ENCODE data around the gene CFDP1.
"Not testable (repeated sequence)": the region's sequence is repeated elsewhere in the genome, so short reads cannot be mapped to it uniquely, and the experiment has no call there.

The CFDP1 gene

GRCh38 chr16:75459691-75460090 lies 26.4 kb upstream of the CFDP1 start:
- no peak for DNase-seq (ENCODE audit: low read depth in 2 of 3, low spot score in 2 of 3)

DNA sequence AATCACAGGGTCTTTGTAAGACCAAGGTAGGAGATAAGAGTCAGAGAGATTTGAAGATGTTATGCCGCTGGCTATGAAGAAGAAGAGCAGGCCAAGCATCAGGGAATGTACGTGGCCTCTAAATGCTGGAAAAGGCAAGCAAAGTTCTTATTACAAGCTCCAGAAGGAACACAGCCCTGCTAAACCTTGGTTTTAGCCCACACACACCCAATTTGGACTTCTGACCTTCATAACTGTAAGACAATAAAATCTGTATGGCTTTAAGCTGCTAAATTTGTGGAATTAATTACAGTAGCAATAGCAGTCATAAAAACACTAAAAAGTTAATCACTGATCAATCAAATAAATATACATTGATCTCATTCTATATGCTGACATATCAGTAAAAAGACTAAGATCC lies 25.1 kb upstream of the CFDP1 start:
- DNase-seq (ENCODE audit: low read depth in 2 of 3, low spot score in 2 of 3): no peak

DNA sequence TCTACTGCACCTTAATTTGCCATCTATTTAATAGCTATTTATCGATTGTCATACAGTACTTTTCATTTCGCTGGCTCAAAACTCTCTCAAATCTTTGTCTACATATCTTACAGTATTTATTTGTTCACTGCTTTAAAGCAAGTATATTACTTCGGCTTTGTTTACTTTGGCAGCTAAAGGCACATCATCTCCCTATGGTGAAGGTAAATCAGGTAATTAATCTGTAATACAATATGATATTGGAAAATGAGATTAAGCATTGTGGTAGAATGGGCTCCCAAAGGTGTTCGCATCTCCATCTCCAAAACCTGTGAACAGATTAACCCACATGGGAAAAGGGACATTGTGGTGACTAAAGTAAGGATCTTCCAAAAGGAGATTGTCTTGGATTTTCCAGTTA lies 24.7 kb upstream of the CFDP1 start:
- DNase-seq (ENCODE audit: low read depth in 2 of 3, low spot score in 2 of 3): no peak

- DNase-seq (ENCODE audit: low read depth in 2 of 3, low spot score in 2 of 3): no peak
These were observed 24.2 kb upstream of the CFDP1 start for GRCh38 chr16:75457485-75458021.

DNA sequence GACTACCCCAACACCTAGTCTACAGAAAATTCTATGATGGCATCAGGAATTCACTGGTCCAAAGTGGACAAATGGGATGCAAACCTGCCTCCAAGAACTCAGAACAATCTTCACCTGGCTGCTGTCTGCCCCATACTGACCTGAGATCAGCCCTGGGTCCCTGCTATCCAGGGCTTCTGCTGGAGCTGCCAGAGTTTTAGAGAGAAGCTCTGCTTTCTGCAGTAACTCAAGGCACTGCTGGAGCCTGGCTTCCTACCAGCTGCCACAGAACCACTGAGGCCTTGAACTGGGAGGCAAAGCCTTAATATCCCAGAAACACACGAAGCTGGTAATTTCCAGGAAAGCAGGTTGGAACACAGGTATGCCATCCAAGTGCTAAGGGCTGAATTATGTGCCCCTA lies 23.7 kb upstream of the CFDP1 start:
- DNase-seq (ENCODE audit: low read depth in 2 of 3, low spot score in 2 of 3): no peak

- not testable (repeated sequence) for DNase-seq (ENCODE audit: low read depth in 2 of 3, low spot score in 2 of 3)
These were observed 23.2 kb upstream of the CFDP1 start for GRCh38 chr16:75456486-75456885.

GRCh38 chr16:75455677-75456076 lies 22.4 kb upstream of the CFDP1 start:
- DNase-seq (ENCODE audit: low read depth in 2 of 3, low spot score in 2 of 3): no peak

DNA sequence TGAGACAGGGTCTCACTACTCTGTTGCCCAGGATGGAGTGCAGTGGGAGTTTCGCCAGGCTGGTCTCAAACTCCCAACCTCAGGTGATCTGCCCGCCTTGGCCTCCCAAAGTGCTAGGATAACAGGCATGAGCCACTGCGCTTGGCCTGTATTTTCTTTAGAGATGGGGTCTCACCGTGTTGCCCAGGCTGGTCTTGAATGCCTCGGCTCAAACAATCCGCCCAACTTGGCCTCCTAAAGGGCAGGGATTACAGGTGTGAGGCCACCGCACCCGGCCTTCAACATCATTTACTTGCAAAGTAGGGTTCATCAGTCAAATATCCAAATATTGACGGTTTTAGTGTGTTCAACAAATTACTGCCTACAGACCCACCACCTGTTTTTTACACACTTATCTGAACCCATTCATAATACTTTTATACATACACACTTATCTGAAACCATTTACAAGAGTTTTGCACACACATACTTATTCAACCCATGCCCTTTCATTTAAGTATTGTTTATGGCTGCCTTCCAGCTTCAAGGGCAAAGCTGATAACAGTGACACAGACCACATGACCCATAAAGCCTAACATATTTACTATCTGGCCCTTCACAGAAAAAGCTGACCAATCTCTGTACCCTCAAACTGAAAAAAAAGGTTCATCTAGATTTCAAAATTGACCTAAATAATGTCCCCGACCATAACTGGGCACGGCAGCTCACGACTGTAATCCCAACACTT lies 19.3 kb upstream of the CFDP1 start:
- no peak for DNase-seq (ENCODE audit: low read depth in 2 of 3, low spot score in 2 of 3)

DNA sequence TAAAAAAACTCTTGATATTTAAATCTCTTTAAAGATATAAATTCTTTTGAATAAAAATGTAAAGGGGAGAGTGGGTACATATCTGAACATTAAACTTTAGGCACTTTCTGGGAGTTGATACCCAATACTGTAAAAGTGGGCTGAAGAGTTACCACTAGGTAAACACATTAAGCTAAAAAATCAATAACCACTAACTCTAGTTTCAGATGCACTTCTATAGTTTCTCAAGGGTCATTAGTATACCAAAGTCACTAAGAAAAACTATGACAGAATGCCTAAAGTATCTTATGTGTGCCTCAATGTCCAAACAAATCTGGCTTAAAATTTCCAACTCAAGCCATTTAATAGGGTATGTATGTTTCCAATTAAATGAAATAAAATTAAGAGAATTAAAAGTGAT lies 13.1 kb upstream of the CFDP1 start:
- DNase-seq (ENCODE audit: low read depth in 2 of 3, low spot score in 2 of 3): no peak

DNA sequence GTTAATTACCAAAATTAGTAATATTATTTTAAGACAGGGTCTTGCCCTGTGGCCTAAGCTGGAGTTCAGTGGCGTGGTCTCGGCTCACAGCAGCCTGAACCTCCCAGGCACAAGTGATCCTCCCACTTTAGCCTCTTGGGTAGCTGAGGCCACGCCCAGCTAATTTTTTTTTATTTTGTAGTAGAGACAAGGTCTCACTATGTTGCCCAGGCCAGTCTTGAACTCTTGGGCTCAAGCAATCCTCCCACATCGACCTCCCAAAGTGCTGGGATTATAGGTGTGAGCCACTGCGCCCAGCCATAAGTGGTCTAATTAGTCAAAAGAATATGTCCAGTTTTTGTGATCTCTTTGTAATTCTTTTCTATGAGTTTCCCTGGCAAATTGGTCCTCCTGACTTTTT lies 12.0 kb upstream of the CFDP1 start:
- DNase-seq (ENCODE audit: low read depth in 2 of 3, low spot score in 2 of 3): no peak

- no peak for DNase-seq (ENCODE audit: low read depth in 2 of 3, low spot score in 2 of 3)
These were observed 10.0 kb upstream of the CFDP1 start for GRCh38 chr16:75443298-75443697.

- DNase-seq (ENCODE audit: low read depth in 2 of 3, low spot score in 2 of 3): peak in 2 of 3 experiments; percentile 5 to 40
These were observed 570 bp upstream of the CFDP1 start for GRCh38 chr16:75433732-75434413.

- no peak for DNase-seq (ENCODE audit: low read depth in 2 of 3, low spot score in 2 of 3)
These were observed 3.5 kb downstream of the CFDP1 start for GRCh38 chr16:75429621-75430403.

DNA sequence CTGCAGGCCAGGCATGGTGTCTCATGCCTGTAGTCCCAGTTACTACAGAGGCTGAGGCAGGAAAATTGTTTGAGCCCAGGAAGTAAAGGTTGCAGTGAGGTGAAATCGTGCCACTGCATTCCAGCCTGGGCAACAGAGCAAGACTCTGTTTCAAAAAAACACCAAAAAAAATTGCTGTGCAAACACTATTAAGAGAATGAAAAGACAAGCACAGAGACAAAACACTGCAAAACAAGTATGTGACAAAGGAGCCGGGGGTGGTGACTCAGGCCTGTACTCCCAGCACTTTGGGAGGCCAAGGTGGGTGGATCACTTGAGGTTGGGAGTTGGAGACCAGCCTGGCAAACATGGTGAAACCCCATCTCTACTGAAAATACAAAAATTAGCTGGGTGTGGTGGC lies 6.8 kb downstream of the CFDP1 start:
- DNase-seq (ENCODE audit: low read depth in 2 of 3, low spot score in 2 of 3): not testable (repeated sequence)

DNA sequence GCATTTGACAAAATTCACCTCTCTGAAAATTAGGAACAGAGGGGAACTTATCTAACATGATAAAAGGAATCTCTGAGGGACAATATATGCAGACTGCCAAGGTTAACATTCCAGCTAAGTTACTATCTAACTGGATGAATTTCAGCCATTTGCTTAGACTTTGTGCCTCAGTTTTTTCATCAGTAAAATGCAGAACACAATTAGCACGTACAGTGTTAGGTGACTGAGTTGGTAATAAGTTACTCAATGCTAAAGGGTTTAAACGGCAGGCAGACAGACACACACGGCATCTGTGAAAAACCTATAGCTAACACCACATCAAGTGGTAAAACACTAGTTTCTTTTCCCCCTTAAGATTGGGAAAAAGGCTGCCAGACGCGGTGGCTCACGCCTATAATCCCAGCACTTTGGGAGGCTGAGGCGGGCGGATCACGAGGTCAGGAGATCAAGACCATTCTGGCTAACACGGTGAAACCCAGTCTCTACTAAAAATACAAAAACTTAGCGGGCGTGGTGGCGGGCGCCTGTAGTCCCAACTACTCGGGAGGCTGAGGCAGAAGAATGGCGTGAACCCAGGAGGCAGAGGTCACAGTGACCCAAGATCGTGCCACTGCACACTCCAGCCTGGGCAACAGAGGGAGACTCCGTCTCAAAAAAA lies 9.1 kb downstream of the CFDP1 start:
- not testable (repeated sequence) for DNase-seq (ENCODE audit: low read depth in 2 of 3, low spot score in 2 of 3)

GRCh38 chr16:75423723-75424104 lies 9.6 kb downstream of the CFDP1 start:
- no peak for DNase-seq (ENCODE audit: low read depth in 2 of 3, low spot score in 2 of 3)

DNA sequence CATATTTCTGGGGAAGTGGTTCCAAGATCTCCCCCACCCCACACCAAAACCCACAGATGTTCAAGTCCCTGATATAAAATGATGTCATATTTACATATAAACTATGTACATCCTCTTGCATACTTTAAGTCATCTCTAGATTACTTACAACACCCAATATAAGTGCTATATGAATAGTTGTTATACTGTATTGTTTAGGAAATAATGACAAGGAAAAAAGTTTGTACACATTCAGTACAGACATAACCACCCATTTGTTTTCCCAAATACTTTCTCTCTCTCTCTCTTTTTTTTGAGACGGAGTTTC lies 11.5 kb downstream of the CFDP1 start:
- DNase-seq (ENCODE audit: low read depth in 2 of 3, low spot score in 2 of 3): no peak

DNA sequence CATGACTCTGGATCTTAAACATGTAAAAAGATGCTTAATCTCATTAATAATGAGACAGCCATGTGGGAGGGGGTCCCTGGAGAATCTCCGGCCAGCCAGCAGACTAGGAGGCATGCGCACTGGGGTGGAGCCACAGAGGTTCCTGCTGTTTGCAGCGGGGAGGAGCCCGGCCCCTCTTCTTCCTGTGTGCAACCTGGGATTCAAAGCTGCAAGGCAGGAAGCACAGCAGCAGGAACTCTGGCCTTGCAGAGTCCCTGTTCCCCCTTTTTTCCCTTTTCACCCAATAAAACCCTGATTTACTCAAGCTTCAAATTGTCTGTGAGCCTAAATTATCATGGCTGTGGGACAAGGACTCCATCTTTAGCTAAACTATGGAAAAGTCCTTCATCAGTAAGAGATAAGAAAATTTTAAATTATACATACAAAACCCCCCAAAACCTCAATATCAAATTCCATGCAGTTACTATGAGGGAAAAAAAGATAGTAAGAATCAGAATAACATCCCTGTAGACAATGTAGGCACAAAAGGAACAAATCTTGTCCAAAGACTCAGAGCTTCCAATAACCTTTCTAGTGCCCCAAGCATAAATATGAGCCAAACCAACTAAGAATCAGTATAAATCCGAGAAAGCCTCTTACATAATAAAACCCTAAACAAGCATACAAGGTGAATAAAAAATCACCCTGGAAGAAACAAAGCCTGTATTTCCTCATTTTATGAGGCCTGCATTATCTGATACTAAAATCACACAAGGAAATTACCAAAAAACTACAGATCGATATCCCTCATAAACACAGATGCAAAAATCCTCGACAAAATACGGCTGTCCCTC lies 12.1 kb downstream of the CFDP1 start:
- DNase-seq (ENCODE audit: low read depth in 2 of 3, low spot score in 2 of 3): no peak

GRCh38 chr16:75416904-75417565 lies 16.3 kb downstream of the CFDP1 start:
- no peak for DNase-seq (ENCODE audit: low read depth in 2 of 3, low spot score in 2 of 3)
